ENCODE data around the gene SLC1A4.
"Not testable (repeated sequence)": the region's sequence is repeated elsewhere in the genome, so short reads cannot be mapped to it uniquely, and the experiment has no call there.

Gene SLC1A4

GRCh38 chr2:64989126-64989981 lies at the start of gene SLC1A4:
Gene SLC1A4, plus strand, starts transcription at chr2:64989399. Its CDS starts 245 bp downstream, at chr2:64989644.
- DNase-seq: peak; percentile 95

DNA sequence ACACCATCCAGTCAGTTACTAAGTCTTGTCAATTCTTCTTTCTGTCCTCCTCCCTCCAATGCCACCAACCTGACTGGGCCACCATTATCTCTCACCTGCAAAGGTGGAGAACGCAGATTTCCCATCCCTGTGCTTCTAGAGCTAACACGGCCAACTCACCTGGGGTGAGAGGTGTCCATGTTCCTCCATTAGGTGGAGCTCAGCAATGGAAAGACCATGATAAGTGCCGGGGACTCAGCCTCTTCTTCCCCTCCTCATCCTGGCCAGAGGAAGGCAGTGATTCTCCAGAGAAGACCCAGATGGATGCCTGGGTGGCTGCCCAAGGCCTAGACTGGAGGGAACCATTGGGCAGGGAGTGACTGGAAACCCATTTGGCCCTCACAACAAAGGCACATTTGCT lies 48.1 kb upstream of the SLC1A4 start:
- no peak for DNase-seq

- DNase-seq: no peak
These were observed 47.4 kb upstream of the SLC1A4 start for GRCh38 chr2:64941801-64942200.

DNA sequence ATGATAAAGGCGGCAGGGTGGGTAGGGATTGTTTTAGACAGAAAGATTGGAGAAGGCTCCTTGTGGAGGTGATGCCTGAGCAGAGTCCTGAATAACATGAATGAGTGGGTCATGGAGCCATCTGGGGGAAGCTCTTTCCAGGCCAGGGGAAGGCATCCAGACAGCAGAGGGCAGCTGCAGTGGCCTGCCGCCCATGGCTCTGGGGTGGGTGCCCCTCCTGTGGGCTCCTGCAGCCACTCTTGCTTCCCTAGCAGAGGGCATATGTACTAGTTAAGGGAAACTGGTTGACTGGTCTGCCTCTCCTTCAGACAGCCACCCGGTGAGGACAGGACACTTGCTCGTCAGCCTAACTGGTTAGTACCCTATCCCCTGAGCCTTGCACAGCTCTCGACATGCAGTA lies 46.5 kb upstream of the SLC1A4 start:
- DNase-seq: no peak

DNA sequence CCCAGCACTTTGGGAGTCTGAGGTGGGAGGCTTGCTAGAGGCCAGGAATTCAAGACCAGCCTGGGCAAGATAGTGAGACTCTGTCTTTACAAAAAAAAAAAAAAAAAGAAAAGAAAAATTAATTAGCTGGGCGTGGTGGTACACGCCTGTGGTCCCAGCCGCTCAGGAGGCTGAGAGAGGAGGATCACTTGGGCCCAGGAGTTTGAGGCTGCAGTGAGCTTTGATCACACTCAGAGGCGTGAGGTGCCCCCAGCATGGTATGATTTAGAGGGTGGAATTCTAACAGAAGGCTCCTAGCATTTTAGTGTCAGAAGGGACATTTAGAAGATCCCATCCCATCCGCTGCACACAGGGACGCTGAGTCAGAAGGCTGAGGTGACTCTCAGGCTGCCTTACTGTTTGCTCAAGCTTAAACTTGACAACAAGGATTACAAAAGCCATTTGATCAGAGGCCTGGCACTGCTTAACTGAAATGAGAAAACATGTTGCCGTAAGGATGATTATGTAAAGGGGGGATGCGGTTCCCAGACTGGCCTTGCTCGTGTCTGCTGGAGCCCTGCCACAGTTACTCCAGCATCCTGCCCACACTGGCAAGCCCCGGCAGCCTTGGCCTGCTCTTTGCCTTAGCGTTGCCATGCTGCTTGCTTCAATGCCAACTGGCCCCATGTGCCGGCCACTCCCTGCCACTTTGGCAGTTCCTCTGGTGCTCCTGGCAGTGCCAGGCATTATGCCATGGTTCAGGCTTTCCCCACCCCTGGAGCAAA lies 45.6 kb upstream of the SLC1A4 start:
- DNase-seq: peak; percentile 53

- DNase-seq: no peak
These were observed 44.7 kb upstream of the SLC1A4 start for GRCh38 chr2:64944484-64944883.

DNA sequence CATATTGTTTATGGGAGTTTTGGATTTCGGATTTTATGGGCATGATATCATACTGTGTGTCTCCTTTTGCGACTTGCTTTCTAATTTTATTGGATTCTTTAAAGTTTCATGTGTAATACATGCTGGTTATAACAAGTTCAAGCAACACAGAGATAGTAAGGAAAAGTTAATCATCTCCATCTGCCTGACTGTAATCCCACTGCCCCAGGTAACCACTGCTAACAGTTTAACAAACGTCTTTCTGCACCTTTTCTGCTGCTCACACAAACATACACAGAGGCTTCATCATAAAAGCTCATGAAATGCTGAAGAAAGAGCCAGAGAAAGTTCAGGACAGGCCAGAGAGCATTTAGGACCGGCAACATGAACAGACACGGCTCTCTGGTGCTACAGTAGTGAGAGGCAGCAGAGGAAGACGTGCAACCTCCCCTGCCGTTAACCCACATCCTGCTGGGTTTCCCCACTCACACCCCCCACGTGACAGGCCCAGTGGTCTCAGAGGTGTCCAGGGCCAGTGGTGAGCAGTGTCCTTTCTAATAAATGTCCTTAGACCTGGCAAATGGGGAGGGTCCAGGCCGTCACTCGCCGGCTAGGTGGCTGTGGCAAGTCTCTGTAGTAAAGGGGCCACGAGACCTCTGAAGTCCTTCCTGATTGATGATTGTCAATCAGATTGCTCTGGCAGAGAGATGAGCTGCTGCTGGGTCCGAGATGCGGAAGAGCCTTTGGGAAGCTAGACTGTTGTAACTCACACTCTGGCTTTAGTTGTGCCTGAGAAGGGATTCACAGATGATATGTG lies 43.0 kb upstream of the SLC1A4 start:
- DNase-seq: peak; percentile 29

DNA sequence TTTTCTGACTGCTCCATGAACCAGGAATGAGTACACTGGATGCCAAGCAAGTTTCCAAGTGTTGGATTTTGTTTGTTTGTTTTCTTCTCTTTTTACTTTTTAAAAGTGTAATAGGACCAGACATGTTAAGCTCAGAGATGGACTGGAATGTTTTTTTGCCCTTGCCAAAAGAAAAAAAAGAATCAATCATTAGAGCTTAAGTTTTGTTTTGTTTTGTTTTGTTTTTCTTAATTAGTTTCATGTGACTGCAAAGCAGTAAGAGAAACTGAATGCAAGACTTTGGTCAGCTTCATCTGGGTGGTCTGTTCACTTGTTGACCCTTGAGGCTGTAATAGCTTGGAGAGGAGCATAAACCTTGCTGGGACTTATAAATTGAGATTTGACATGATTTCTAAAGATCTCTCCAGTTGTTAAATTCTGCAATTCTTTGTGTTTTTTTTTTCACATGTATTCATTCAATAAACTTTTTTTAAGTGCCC lies 42.4 kb upstream of the SLC1A4 start:
- no peak for DNase-seq

DNA sequence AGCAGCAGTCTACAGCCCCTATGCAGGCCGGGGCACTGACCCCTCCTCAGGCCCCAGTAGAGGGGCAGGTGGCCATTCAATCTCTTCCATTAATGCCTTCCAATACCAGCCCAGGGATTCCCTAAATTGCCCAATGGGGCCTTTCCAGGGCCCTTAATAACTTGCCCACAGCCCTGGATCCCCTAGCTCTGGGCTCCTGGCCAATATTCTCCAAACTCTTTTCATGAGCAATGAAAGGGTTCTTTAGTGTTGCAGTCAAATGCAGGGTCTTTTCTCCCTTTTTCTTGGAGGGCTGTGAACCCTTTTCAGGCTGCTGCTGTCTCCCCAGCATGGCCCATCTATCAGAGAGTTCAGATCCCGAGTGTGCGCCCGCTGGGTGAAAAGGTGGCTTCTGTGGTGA lies 41.3 kb upstream of the SLC1A4 start:
- no peak for DNase-seq

- DNase-seq: no peak
These were observed 38.7 kb upstream of the SLC1A4 start for GRCh38 chr2:64950226-64951160.

GRCh38 chr2:64951306-64951953 lies 37.8 kb upstream of the SLC1A4 start:
- no peak for DNase-seq

GRCh38 chr2:64952096-64952495 lies 37.1 kb upstream of the SLC1A4 start:
- DNase-seq: no peak

GRCh38 chr2:64952511-64953482 lies 36.4 kb upstream of the SLC1A4 start:
- no peak for DNase-seq

- no peak for DNase-seq
These were observed 33.7 kb upstream of the SLC1A4 start for GRCh38 chr2:64955467-64955866.

DNA sequence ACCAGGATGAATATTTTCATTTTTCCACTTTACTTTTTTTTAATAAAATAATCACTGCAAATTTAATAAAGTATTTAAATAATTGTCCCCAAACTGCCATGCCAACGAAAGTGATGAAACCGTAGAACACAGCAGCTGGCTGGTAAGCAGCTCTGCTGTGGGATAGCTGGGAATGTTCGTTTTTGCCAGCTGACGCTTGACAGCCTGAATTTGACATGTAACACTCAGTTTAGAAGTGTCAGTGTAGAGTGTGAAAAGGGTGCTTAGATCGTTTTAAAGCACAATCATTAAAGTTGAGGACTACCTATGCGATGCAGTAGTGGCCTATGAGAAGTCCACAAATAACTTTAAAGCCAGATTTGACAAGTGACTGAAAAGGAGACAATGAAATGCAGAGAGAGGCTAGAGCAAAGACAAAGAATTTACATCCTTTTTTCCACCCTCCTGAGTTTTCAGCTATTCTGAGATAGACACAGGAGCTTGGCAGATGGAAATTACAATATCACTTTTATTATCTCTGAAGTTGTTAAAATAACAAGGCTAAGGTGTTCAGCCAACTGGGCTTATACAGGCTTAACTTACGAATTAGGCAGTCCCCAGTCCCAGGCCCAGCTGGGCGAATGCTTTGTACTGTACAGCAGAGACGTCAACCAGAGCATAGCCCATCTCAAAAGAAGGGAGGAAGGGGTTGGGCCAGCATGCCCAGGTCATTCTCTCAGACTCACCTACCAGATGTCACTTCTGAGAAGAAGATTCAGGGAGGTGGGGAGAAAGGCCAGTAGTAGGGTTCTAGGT lies 31.9 kb upstream of the SLC1A4 start:
- no peak for DNase-seq

DNA sequence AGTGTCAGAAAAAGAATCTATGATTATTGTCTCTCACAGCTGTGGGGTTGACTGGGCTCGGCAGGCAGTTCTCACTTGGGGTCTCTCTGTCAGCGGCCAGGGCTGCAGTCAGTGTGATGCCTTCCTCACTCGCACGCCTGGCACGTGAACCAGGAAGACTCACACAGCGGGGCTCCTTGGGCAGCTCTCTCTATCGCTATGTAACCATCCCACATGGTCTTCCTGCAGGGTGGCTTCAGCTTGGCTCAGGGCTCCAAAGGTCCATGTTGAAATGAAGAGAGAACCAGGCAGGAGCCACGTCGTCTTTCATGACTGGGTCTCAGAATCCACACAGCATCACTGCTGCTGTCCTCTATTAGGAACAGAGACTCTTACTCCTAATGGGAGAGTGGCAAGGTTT lies 30.6 kb upstream of the SLC1A4 start:
- DNase-seq: no peak

DNA sequence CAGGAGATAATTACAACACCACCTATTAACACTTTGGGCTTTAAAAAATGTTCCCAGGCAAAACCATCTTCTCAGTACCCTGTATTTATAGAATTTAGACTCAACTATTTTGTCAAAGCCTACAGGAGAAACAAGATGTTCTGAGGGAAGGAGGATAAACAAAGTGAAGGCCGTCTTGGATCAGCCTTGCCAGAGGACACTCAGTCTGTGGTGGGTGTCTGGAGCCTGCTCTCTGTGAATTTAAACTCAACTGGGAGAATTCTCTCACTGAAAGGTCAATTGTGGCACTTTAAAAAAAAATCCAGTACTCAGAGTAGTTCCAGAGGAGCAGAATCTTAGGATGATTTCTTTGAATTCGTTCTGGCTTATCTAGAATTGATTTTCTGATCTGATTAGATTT lies 28.4 kb upstream of the SLC1A4 start:
- DNase-seq: no peak

GRCh38 chr2:64963138-64963537 lies 26.1 kb upstream of the SLC1A4 start:
- not testable (repeated sequence) for DNase-seq

- no peak for DNase-seq
These were observed 25.5 kb upstream of the SLC1A4 start for GRCh38 chr2:64963719-64964118.
